HL-60/S4 treated with retinoic acid at 250 ng/mL for 4 days and 3 days (cell line): ENCODE measurements around the gene OVCH2.
"Not testable (repeated sequence)": the region's sequence is repeated elsewhere in the genome, so short reads cannot be mapped to it uniquely, and the experiment has no call there.

ENCODE experiments used
- in situ Hi-C: fragments of 300-500 bp; cut with MboI; formaldehyde crosslinking; loops from 2 replicates; pipeline ENCODE4 v1.7.0; 2022; ENCODE audit warnings: low sequenced_read_pairs

The OVCH2 gene, protein sequence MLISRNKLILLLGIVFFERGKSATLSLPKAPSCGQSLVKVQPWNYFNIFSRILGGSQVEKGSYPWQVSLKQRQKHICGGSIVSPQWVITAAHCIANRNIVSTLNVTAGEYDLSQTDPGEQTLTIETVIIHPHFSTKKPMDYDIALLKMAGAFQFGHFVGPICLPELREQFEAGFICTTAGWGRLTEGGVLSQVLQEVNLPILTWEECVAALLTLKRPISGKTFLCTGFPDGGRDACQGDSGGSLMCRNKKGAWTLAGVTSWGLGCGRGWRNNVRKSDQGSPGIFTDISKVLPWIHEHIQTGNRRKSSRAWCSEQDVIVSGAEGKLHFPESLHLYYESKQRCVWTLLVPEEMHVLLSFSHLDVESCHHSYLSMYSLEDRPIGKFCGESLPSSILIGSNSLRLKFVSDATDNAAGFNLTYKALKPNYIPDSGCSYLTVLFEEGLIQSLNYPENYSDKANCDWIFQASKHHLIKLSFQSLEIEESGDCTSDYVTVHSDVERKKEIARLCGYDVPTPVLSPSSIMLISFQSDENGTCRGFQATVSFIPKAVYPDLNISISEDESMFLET

DNA sequence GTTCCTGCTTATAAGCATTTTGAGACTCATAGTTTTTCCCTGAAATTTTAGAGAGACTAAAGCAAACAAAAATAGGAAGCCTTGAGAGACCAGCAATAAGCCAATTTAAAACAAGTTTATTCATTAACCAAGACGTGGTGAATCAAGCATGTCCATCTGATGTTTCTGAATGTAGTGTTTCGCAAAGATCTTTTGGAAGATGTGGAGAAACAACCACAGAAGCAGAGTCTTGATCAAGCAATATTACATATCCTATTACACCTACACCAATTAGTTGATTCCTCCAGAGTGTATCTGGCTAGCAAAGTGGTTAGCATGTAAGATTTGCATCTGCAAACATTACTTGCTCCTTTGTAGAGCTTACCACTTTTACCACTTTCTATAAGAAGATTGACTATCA is at the start of gene OVCH2:
Gene OVCH2, minus strand, starts transcription at position 101 of the 400 bp plus-strand sequence. Its CDS starts 83 bp downstream, at position 18.
- in situ Hi-C loops, result no loop called here

DNA sequence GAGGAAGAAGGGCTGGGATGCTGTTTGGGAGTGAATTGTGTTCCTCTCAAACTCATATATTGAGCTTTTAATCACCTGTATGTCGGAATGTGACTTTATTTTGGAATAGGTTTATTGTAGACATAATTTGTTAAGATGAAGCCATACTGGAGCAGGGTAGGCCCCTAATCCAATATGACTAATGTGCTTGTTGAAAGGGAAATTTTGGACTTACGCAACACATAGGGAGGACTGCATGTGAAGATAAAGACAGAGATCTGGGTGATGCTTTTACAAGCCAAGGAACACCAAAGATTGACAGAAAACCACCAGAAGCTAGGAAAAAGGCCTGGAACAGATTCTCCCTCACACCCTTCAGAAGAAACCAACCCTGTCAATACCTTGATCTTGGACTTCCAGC is 43.2 kb upstream of the OVCH2 start:
- in situ Hi-C loops, result no loop called here

DNA sequence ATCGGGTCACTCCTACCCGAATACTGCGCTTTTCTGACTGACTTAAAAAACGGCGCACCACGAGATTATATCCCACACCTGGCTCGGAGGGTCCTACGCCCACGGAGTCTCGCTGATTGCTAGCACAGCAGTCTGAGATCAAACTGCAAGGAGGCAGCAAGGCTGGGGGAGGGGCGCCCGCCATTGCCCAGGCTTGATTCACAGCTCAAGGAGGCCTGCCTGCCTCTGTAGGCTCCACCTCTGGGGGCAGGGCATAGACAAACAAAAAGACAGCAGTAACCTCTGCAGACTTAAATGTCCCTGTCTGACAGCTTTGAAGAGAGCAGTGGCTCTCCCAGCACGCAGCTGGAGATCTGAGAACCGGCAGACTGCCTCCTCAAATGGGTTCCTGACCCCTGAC is 28.5 kb upstream of the OVCH2 start:
- in situ Hi-C loops, result not testable (repeated sequence)

DNA sequence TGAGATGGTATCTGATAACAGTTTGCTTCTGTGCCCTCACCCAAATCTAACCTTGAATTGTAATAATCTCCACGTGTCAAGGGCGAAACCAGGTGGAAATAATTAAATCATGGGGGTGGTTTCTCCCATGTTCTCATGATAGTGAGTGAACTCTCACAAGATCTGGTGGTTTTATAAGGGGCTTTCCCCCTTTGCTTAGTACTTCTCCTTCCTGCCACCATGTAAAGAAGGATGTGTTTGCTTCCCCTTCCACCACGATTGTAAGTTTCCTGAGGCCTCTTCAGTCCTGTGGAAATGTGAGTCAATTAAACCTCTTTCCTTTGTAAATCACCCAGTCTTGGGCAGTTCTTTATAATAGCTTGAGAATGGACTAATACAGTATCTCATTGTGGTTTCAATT is 8.5 kb upstream of the OVCH2 start:
- in situ Hi-C loops, result no loop called here

DNA sequence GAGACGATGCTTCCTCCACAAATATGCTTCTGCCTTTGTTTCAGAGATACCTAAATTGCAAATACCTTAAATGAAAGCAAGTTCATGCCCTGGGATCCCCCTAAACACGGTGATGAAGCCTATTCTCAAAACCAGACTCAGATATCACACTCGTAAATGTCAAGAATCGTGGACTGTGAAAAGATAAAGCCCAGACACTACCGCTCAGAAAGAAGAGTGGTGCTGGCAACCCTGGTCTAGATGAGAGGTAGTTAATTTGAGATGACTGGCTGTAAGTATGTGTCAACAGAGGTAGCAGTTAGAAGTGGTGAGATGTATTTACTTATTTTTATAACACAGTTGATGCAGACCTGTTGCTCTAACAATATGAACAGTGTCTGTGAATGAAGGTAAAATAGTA is 2.5 kb downstream of the OVCH2 start:
- in situ Hi-C loops, result no loop called here

DNA sequence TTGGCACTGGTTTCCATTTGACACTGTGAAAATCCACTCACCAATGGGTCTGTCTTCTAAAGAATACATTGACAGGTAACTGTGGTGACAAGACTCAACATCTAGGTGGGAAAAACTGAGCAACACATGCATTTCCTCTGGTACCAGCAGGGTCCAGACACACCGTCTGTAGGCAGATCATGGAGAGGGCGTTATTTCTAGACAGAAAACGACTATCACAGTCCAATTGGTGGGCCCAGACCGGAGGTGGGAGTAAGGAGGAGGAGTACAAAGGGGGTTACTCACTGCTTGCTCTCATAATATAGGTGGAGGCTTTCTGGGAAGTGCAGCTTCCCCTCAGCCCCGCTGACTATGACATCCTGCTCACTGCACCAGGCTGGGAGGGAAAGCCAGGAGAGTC is 9.9 kb downstream of the OVCH2 start:
- in situ Hi-C loops, result no loop called here

DNA sequence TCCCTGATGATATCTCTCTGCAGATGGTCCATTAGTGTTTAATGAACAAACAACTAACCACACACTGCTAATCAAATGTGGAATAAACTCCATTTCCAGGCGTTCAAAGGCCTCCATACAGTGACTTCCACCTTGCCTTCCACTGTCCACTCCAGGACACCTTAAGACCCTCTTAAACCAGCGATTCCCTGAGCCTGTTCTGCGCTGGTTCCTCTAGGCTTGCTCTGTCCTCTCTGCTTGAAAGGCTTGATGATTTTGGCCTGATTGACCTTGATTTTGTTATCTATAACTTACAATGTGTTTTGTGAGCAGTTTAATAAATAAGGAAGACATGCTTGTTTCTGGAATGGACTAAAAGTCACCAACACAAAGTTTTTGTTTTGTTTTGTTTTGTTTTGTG is 12.0 kb downstream of the OVCH2 start:
- in situ Hi-C loops, result no loop called here

DNA sequence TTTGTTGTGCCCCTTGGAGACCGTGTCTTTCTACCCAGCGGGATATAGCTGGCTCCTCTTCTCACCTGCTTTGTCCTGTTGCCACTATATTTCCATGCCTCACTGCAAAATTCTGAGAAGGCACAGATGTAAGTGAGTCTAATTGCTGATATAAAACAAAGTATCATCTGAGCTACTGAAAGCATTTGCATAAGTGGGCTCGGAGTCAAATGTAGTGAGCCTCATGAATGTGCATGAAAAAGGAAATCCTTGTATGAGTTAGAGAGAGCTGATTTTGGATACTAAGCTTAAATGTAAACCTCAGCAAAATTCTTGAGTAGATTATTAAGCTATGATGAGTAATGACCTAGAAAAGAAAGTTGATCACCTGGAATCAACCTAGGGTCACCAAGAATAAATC is 13.9 kb downstream of the OVCH2 start:
- in situ Hi-C loops, result no loop called here

DNA sequence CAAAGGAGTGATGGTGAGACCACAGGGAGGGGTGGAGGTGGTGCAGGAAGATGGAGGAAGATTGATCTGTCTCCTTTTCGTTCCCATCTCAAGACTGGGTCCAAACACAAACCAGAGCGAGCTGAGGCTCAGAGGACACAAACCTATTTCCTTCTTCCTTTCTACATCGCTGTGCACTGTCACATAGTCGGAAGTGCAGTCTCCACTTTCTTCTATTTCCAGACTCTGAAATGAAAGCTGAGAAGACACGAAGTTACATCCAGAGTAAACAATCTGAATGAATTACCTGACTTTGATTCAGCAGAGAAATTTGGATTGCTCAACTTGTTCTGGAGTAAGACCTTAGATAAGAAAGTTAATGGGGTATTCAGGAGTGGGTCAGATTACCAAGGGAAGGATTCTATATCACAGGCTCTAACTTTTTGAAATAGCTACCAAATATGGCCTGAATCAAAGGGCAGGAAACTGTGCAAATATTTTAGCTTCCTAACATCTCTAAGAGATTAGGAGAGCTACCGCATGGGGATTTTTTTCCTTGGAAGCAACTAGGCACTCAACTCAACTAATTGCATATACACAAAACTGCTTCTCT is 14.4 kb downstream of the OVCH2 start:
- in situ Hi-C loops, result no loop called here

DNA sequence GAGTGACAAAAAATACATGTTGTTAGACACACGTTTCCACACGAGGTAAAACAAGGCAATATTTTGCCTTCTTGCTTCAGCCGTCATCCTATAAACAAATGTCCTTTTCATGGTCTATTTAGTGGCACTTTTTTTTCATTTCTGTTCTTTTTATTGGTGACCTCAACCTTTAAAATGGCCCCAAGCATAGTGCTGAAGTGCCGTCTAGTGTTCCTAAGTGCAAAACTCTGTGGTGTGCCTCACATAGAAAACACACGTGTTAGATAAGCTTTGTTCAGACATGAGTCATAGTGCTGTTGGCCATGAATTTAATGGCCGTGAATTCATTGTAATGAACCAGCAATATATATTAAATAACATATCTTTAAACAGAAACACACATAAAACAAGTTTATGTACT is 15.6 kb downstream of the OVCH2 start:
- in situ Hi-C loops, result no loop called here

DNA sequence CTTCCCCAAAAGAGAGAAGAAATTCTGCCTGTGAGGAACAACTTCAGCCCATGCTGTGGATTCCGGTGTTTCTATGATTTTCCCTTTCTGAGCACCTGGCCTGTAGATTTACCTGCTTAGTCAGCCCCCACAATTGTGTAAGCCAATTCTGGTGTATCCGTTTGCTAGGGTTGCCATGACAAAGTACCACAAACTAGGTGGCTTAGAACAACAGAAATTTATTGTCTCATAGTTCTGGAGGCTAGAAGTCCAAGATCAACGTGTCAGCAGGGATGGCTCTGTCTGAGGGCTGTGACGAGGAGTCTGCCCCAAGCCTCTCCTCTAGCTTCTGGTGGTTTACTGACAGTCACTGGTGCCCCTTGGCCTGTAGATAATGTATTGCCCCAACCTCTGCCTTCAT is 17.0 kb downstream of the OVCH2 start:
- in situ Hi-C loops, result no loop called here

DNA sequence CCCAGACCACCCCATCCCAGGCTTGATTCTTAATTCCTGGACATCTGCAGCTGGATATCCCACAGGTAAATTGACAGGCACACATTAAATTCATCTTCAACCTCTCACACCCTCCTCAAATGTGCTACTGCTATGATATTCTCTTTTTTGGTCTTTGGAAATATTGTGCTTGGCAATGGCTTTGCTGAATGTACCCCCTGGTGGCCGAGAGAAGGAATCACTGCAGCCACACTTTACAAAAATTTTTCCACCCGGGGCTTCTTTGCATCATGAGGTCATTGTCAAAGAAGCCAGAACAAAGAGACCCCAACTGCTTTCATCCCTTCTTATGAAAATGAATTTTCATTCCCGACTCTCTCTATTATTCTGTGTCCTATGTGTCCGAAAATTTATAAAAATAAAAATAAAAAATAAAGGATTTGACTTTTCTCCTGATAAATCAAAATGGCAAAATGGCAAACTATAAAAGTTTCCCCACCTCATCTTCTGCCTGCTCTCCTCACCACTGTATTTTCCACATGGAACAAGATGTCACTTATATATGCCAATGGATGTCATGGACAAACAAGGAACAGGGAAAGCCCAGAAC is 17.9 kb downstream of the OVCH2 start:
- in situ Hi-C loops, result no loop called here

DNA sequence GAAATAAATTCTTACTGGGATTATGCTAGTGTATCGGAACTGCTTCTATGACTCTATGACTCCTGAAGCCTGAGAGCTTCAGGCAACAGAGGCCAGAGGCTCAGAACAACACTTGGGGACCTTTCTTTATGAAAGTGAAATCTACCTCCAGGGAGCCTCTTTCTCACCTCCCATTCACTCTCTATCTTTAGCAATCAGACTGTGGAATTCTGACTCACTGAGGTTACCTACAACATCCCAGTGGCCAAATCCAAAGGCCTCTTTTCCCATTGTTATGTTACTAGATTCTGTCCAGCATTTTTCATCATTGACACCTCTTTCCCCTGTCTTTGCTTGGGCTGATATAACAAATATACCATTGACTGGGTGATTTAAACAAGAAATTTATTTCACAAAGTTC is 18.9 kb downstream of the OVCH2 start:
- in situ Hi-C loops, result no loop called here

DNA sequence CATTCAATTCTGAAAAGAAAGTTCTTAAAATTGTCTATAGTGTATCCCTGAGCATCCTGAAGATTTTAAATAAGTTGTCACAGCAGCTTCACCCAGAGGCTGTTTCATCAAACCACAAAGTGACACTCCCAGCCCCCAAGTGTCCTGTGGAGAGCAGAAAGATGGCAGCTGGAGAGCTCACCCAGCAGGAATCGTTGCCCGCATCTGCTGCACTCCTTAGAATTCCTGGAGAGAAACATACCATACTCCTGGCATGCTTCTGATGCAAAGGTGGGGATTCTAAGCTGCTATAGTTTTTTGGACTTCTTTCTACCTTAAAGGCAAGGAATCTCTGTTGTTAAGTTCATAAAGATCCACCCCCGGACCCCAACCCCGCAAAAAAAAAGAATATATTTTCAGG is 19.5 kb downstream of the OVCH2 start:
- in situ Hi-C loops, result no loop called here

DNA sequence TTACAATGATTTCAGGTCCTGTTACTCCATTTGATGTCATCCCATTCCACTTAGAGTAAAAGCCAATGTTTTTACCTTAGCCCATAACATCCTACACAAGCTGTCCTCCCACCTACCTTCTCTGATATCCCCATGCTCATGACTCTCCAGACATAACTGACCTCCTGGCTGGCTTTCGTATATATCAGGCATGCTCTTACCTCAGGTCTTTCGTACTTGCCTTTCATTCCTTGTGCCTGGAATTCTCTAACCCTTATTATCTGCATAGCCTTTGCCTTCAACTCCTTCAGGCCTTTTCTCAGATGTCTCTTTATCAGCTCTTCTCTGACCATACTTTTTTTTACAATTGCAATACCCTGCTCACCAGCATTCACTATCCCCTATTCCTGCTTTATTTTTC is 22.7 kb downstream of the OVCH2 start:
- in situ Hi-C loops, result no loop called here

DNA sequence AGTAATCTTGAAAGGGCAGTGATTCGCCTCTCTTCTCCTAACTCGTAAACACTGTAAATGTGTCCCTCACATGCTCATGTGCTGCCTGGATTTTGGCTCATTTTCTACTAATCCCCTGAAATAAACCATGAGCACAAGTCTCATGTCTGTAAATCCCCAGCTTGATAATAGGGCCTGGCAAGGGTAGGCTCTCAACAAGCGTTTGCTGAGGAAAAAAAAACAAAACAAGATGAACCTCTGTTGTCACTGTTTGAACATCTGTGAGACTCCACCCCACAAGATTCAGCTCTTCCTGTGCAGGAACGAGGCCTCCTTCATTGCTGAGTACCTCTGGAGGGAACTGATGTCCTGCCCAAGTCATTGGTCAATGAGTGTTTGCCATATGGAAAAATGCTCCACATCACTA is 28.5 kb downstream of the OVCH2 start:
- in situ Hi-C loops, result no loop called here

DNA sequence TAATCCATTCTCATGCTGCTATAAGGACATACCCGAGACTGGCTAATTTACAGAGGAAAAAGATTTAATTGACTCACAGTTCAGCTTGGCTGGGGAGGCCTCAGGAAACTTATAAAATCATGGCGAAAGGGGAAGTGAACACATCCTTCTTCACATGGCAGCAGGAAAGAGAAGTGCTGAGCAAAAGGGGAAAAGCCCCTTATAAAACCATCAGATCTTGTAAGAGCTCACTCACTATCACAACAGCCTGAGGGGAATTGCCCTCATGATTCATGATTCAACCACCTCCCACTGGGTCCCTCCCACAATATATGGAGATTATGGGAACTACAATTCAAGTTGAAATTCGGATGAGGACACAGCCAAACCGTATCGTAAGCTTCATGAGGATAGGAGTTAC is 29.2 kb downstream of the OVCH2 start:
- in situ Hi-C loops, result no loop called here

DNA sequence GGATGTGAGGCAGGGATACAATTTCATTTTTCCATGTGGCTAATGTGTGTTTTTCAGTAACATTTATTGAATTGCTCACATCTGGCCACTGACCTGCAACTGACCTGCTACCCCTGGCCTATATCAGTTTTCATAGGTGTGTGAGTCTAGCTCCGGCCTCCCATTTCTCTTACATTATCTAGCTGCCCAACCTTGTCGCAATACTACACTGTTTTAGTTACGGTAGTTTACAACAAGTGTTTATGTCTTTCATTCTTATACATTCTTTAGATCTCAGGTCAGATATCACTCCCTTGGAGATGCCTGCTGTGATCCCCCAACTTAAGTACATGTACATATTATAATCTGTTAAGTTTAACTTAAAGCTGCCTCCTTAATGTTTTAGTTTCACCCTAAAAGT is 30.6 kb downstream of the OVCH2 start:
- in situ Hi-C loops, result no loop called here

DNA sequence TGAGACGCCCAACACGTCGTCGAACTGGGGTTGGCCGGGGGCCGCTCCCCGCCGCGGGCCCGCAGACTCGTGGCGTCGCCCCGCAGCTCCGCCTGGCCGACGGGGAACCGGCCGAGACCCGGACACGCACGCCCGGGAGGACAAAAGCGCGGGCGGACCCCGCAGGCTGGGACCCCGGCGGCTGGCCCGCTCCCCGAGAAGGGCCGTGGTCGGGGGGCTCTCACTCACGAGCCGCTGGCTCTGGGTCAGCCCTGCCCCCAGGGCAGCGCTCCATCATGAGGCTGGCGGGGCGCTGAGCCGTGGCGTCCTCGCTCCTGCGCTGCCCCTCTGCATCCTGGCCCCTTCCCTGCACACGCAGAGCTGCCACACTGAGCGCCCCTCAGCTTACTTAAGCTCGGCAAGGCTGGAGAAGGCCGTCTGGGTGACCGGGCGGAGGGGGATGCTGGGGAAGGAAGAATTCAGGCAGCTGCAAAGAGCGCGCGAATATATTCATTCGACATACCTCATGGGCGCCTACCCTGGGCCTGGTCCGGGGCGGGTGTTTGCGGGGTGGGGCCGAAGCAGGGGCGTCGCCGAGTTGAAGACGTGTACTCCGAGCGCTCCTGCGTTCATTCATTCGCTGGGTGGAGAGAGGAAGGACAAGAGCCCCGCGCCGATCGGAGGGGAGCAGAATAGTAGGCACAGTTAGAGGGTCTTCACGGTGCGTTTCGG is 32.4 kb downstream of the OVCH2 start:
- in situ Hi-C loops, result no loop called here

DNA sequence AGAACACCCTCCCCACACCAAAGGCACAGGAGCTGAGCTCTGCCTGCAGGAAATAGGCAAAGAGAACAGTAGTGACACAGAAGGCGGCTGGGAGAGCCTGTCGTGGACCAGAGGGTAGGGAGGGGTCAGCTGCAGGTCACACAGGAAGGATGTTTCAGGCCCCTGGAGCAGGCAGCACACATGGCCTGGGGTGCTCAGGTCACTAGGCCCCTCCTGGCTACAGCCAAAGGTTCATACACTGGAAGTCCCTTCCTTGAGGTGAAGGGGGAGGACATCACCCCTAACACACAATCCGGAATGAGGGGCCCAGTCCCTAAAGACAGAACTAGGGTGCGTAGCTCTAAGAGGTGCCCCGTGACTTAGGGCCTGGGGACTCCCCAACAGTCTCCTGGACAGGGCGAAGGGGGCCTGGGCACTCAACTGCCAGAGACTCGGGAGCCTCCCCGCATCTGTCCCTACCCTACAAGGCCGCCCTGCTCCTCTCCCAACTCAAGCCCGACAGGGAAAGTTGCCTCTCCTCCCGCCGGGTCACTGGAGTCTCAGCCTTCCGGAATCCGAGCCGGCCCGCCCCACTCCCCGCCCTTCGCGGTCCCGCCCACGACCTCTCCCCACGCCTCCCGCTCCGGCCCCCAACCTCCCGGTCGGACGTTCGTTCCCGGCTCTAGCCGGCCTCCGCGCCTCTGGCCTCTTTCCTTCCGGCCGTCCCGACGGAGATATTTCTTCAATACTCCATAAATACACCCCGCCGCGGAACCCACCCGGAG is 33.1 kb downstream of the OVCH2 start, which contains the start of gene CYB5R2:
Gene CYB5R2, minus strand, starts transcription at position 541 of the 764 bp plus-strand sequence. CDS start 675 bp downstream, outside the sequence.
- in situ Hi-C loops, result no loop called here
